NT2/D1 (cell line): ENCODE measurements around the gene PTGDS.
A peak's percentile ranks its signal among the peaks of the same experiment; 100 is the strongest.

ENCODE experiments used
- DNase-seq: peaks from one replicate; pipeline ENCODE4 v3.0.0-alpha.2; 2011; ENCODE audit warnings: low read depth, low spot score
- H3K27me3 ChIP-seq: 2 replicates; pipeline ENCODE4 v1.6.0; 2011; ENCODE audit warnings: mild to moderate bottlenecking; ENCODE audit not compliant: insufficient read length, insufficient read depth
- H3K36me3 ChIP-seq: 2 replicates; pipeline ENCODE4 v1.6.1; 2011; ENCODE audit warnings: mild to moderate bottlenecking, low read length, mixed read lengths; ENCODE audit not compliant: insufficient read depth, insufficient read length
- H3K4me1 ChIP-seq: 2 replicates; pipeline ENCODE4 v1.5.1; 2011; ENCODE audit not compliant: insufficient read depth, insufficient read length
- H3K4me3 ChIP-seq: 2 replicates; pipeline ENCODE4 v1.5.1; 2011; ENCODE audit warnings: low read depth; ENCODE audit not compliant: insufficient read length
- H3K9ac ChIP-seq: 2 replicates; pipeline ENCODE4 v1.6.0; 2011; ENCODE audit warnings: low read depth; ENCODE audit not compliant: insufficient read length
- H3K9me3 ChIP-seq: 2 replicates; pipeline ENCODE4 v1.5.1; 2011; ENCODE audit warnings: mild to moderate bottlenecking, low read length; ENCODE audit not compliant: insufficient read depth
- SUZ12 ChIP-seq: IDR thresholded peaks from 2 replicates; pipeline ENCODE4 v1.6.1; 2011; ENCODE audit not compliant: insufficient read length, insufficient read depth; ENCODE audit errors: extremely low read depth
- YY1 ChIP-seq: IDR thresholded peaks from 2 replicates; pipeline ENCODE4 v1.6.1; 2011; ENCODE audit not compliant: insufficient read length, insufficient read depth
- ZNF274 ChIP-seq: IDR thresholded peaks from 2 replicates; pipeline ENCODE4 v1.6.1; 2011; ENCODE audit warnings: mild to moderate bottlenecking, low read depth, low read length

PTGDS gene

GRCh38 chr9:136983656-136984314 is 6.5 kb downstream of the PTGDS start:
- Histone ChIP-seq H3K36me3 (no peaks in the 10 kb centered on the region), H3K27me3 (no peaks in the 10 kb centered on the region), H3K9ac (no peak overlapping the region), H3K4me3 (no peak overlapping the region), H3K9me3 (no peaks in the 10 kb centered on the region), H3K4me1 (peaks cover 40% of the 10 kb centered on the region)
- TF ChIP-seq ZNF274 (no peak), YY1 (no peak), SUZ12 (no peak)
- DNase-seq = no peak

- Histone ChIP-seq H3K4me3 (no peak overlapping the region), H3K36me3 (no peaks in the 10 kb centered on the region), H3K4me1 (peaks cover 34% of the 10 kb centered on the region), H3K9me3 (no peaks in the 10 kb centered on the region), H3K27me3 (no peaks in the 10 kb centered on the region), H3K9ac (no peak overlapping the region)
- TF ChIP-seq SUZ12 = no peak
- TF ChIP-seq YY1 = no peak
- TF ChIP-seq ZNF274 = no peak
- DNase-seq = no peak
Measured at GRCh38 chr9:136984464-136985026, 7.2 kb downstream of the PTGDS start.

- no peak overlapping the region for H3K4me3 ChIP-seq
- TF ChIP-seq ZNF274 (no peak), SUZ12 (no peak), YY1 (no peak)
- no peak for DNase-seq
- no peaks in the 10 kb centered on the region for H3K9me3 ChIP-seq
- no peaks in the 10 kb centered on the region for H3K27me3 ChIP-seq
- peak overlapping the region; percentile 42 for H3K9ac ChIP-seq
- H3K36me3 ChIP-seq = no peaks in the 10 kb centered on the region
- peaks cover 34% of the 10 kb centered on the region for H3K4me1 ChIP-seq
Measured at GRCh38 chr9:136985027-136985602, 7.8 kb downstream of the PTGDS start.

GRCh38 chr9:136985853-136986252 is 8.5 kb downstream of the PTGDS start:
- no peak for TF ChIP-seq ZNF274
- TF ChIP-seq YY1 = no peak
- TF ChIP-seq SUZ12 = no peak
- H3K4me3 ChIP-seq = no peak overlapping the region
- no peaks in the 10 kb centered on the region for H3K36me3 ChIP-seq
- H3K4me1 ChIP-seq = peaks cover 35% of the 10 kb centered on the region
- DNase-seq = no peak
- no peak overlapping the region for H3K9ac ChIP-seq
- no peaks in the 10 kb centered on the region for H3K27me3 ChIP-seq
- peaks cover 6% of the 10 kb centered on the region; the same call in 1 of the 2 replicates for H3K9me3 ChIP-seq

DNA sequence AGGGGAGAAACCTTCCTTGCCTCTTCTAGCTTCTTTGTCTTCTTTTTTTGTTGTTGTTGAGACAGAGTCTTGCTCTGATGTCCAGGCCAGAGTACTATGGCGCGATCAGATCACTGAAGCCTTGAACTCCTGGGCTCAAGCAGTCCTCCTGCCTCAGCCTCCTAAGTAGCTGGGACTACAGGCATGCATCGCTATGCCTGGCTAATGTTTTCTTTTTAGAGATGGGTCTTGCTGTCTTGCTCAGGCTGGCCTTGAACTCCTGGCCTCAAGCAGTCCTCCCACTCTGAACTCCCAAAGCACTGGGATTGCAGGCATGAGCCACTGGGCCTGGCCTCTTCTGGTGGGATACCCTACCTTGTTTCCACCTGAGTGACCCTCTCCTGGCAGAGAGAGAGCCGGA is 11.6 kb downstream of the PTGDS start:
- Histone ChIP-seq H3K4me3 (no peak overlapping the region), H3K9me3 (peaks cover 10% of the 10 kb centered on the region; the same call in 1 of the 2 replicates), H3K9ac (peak overlapping the region; percentile 17), H3K4me1 (peaks cover 27% of the 10 kb centered on the region), H3K27me3 (no peaks in the 10 kb centered on the region), H3K36me3 (peaks cover 10% of the 10 kb centered on the region)
- no peak for DNase-seq
- no peak for TF ChIP-seq YY1
- no peak for TF ChIP-seq ZNF274
- no peak for TF ChIP-seq SUZ12

DNA sequence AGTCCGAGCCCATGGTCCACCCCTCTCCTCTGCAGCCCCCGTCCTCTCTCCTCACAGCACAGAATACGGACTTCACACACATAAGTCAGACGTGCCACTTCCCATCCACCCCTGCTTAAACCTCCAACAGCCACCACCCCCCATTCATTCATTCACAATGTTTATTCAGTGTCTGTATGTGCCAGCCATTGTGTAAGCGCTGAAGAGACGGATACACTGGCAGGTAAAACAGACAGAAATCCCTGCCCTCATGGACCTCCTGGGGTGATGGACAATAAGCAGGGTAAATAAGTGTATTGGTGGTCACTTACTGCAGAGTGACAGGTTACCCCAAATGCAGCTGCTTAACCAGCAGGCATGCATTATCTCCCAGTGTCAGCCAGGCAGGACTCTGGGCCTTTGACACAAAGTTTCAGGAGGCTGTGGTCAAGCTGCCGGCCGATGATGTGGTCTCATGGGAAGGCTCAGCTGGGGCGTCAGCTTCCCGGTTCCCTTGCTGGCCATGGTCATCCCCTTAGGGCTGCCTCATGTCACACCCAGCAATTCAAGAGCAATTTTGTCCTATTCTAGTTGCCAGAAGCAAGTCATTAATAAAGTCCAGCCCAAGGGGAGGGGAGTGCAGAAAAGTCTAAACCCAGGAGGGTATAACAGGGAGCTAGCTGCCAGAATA is 13.1 kb downstream of the PTGDS start:
- Histone ChIP-seq H3K9ac (no peak overlapping the region), H3K4me3 (no peak overlapping the region), H3K4me1 (peaks cover 23% of the 10 kb centered on the region), H3K36me3 (peaks cover 25% of the 10 kb centered on the region), H3K27me3 (no peaks in the 10 kb centered on the region), H3K9me3 (peaks cover 10% of the 10 kb centered on the region; the same call in 1 of the 2 replicates)
- TF ChIP-seq YY1 (no peak), ZNF274 (no peak), SUZ12 (no peak)
- no peak for DNase-seq
